Measurements from ENCODE around the gene TFEB. TPM values are rescaled to one million over a fixed set of nuclear protein-coding genes. Genes with fewer than 3 reads are reported as not detected.
A peak's percentile ranks its signal among the peaks of the same experiment; 100 is the strongest.

TFEB gene
- total RNA-seq, 1 experiment from 2014 or later = 7.3 TPM

- no peaks in the 10 kb centered on the region for H3K36me3 ChIP-seq (ENCODE audit: low read depth)
- H3K27ac ChIP-seq = no peak overlapping the region
- no peaks in the 10 kb centered on the region for H3K9me3 ChIP-seq (ENCODE audit: insufficient read depth, low read depth)
- ChIA-PET POLR2A (ENCODE audit: unreplicated experiment) (no interaction called here), CTCF (interaction anchor here (0.6 to 1.6 kb wide), 3 partner anchors 38 to 826 kb away, joined by 4 to 23 read pairs (median 21); no protein-coding TSS in a partner anchor)
- no peak overlapping the region for H2AFZ ChIP-seq
- intact Hi-C loops (cut with micrococcal nuclease; ENCODE audit: unreplicated experiment) = no loop called here
- no peaks in the 10 kb centered on the region for H3K9me2 ChIP-seq (ENCODE audit: insufficient read depth)
- no peak for TF ChIP-seq EZH2 (IDR thresholded peaks at IDR 0.05; ENCODE audit: low read depth)
- peaks cover 18% of the 10 kb centered on the region for H3F3A ChIP-seq (ENCODE audit: insufficient read depth, low read depth)
- H3K4me1 ChIP-seq (replicated peaks; ENCODE audit: insufficient read depth) = peaks cover 37% of the 10 kb centered on the region
- H3K4me2 ChIP-seq = no peak overlapping the region
- no TSS peak for BruUV-seq (replicated peaks)
- H3K27me3 ChIP-seq (ENCODE audit: insufficient read depth, low read depth) = no peaks in the 10 kb centered on the region
- no peaks in the 10 kb centered on the region for H3K79me2 ChIP-seq (ENCODE audit: low read depth)
- no peak overlapping the region for H3K4me3 ChIP-seq
- H4K20me1 ChIP-seq (ENCODE audit: insufficient read depth) = no peaks in the 10 kb centered on the region
- no peak for DNase-seq
These were observed 1.6 kb upstream of the TFEB start for GRCh38 chr6:41736800-41737555.

GRCh38 chr6:41736186-41736733 is 852 bp upstream of the TFEB start:
- no peaks in the 10 kb centered on the region for H3K9me2 ChIP-seq (ENCODE audit: insufficient read depth)
- intact Hi-C loops (cut with micrococcal nuclease; ENCODE audit: unreplicated experiment) = no loop called here
- no peak for TF ChIP-seq EZH2 (IDR thresholded peaks at IDR 0.05; ENCODE audit: low read depth)
- no peak for TF ChIP-seq CTCF (conservative IDR thresholded peaks at IDR 0.05)

GRCh38 chr6:41734666-41735426 is 562 bp downstream of the TFEB start:
- no peaks in the 10 kb centered on the region for H3K9me3 ChIP-seq (ENCODE audit: insufficient read depth, low read depth)
- no peak overlapping the region for H3K27ac ChIP-seq
- H4K20me1 ChIP-seq (ENCODE audit: insufficient read depth) = no peaks in the 10 kb centered on the region; the same call in 1 of the 2 replicates
- peak overlapping the region; percentile 57 for H3K4me3 ChIP-seq
- H3K36me3 ChIP-seq (ENCODE audit: low read depth) = no peaks in the 10 kb centered on the region
- TF ChIP-seq CTCF (conservative IDR thresholded peaks at IDR 0.05) (no peak), EZH2 (IDR thresholded peaks at IDR 0.05; ENCODE audit: low read depth) (no peak)
- no peaks in the 10 kb centered on the region for H3K9me2 ChIP-seq (ENCODE audit: insufficient read depth)
- peak overlapping the region; percentile 77 for H3K4me2 ChIP-seq
- H3K79me2 ChIP-seq (ENCODE audit: low read depth) = no peaks in the 10 kb centered on the region
- POLR2A ChIA-PET (ENCODE audit: unreplicated experiment) = interaction anchor here (0.6 to 0.8 kb wide), 3 partner anchors 21 to 1319 kb away, joined by 3 to 6 read pairs (median 3); partner anchors contain the start of gene CUL7
- peak overlapping the region; percentile 71 for H2AFZ ChIP-seq
- intact Hi-C loops (cut with micrococcal nuclease; ENCODE audit: unreplicated experiment) = loop anchor here (1.0 kb wide), 2 partner anchors 41 to 52 kb away; no protein-coding TSS in a partner anchor
- DNase-seq = peak in 1 of 2 experiments; percentile 75
- no TSS peak for BruUV-seq (replicated peaks)
- H3K27me3 ChIP-seq (ENCODE audit: insufficient read depth, low read depth) = no peaks in the 10 kb centered on the region
- CTCF ChIA-PET = interaction anchor here (0.6 to 1.4 kb wide), 8 partner anchors 22 to 432 kb away, joined by 3 to 7 read pairs (median 5); partner anchors contain the start of genes BYSL and MED20
- peaks cover 4% of the 10 kb centered on the region; the same call in 1 of the 2 replicates for H3F3A ChIP-seq (ENCODE audit: insufficient read depth, low read depth)
- H3K4me1 ChIP-seq (replicated peaks; ENCODE audit: insufficient read depth) = peaks cover 16% of the 10 kb centered on the region; the same call in 1 of the 2 replicates

More at GRCh38 chr6:41736186-41736733, 852 bp upstream of the TFEB start:
- no peak for DNase-seq
- Histone ChIP-seq H2AFZ (no peak overlapping the region), H3K4me3 (no peak overlapping the region), H4K20me1 (ENCODE audit: insufficient read depth) (no peaks in the 10 kb centered on the region; the same call in 1 of the 2 replicates), H3K9me3 (ENCODE audit: insufficient read depth, low read depth) (no peaks in the 10 kb centered on the region), H3K27me3 (ENCODE audit: insufficient read depth, low read depth) (no peaks in the 10 kb centered on the region), H3K36me3 (ENCODE audit: low read depth) (no peaks in the 10 kb centered on the region), H3K4me2 (peak overlapping the region; percentile 77; the same call in 1 of the 2 replicates), H3F3A (ENCODE audit: insufficient read depth, low read depth) (peaks cover 11% of the 10 kb centered on the region; the same call in 1 of the 2 replicates), H3K4me1 (replicated peaks; ENCODE audit: insufficient read depth) (peaks cover 30% of the 10 kb centered on the region), H3K27ac (no peak overlapping the region), H3K79me2 (ENCODE audit: low read depth) (no peaks in the 10 kb centered on the region)
- POLR2A ChIA-PET (ENCODE audit: unreplicated experiment) = no interaction called here
- BruUV-seq (replicated peaks) = no TSS peak
- CTCF ChIA-PET = interaction anchor here (0.6 to 1.6 kb wide), 3 partner anchors 39 to 825 kb away, joined by 4 to 23 read pairs (median 21); no protein-coding TSS in a partner anchor
